HG02571 (cell line): Measurements from ENCODE around the gene TAF4.
"Not testable (repeated sequence)": the region's sequence is repeated elsewhere in the genome, so short reads cannot be mapped to it uniquely, and the experiment has no call there.

Experiments
- ATAC-seq: cut with Tn5 transposase; IDR thresholded peaks from one replicate; pipeline ENCODE4 v1.9.1; 2021; ENCODE audit warnings: mild to moderate bottlenecking, moderate library complexity; ENCODE audit not compliant: unreplicated experiment

TAF4 gene

GRCh38 chr20:62004614-62005013 is 61.1 kb downstream of the TAF4 start:
- ATAC-seq: no peak

DNA sequence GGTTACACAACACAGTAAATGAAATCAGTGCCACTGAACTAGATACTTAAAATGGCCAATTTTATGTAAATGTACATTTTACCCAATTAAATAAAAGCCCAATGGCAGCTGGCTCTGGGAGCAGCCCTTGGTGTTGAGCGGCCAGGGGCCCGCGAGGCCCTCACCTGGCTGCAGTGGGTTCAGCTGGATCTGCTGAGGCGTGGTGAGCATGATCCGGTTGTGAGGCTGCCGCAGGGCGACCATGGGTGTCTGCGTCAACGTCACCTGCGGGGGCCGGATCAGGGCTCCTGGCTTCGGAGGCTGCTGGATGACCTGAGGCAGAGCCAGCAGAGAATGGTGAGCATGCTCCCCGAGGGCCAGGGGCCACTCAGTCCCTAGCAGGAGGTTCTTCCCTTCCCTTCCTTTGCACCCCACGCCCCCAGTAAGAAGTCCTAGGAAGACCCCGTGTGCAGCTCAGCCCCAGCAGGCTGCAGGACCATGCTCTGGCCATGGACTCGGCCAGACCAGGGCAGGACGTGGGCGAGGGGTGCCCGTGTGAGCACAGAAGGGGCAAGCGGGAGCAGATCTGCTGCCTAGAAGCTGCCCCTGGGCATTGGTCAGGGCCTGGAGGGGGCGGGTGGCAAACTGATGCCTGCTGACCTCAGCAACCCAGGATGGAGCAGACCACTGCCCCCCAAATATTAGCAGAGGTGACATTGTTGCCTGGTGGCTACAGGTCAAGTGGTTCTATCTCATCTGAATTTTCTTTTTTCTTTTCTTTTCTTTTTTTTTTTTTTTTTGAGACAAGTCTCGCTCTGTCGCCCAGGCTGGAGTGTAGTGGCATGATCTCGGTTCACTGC is 61.9 kb downstream of the TAF4 start:
- no peak for ATAC-seq

- no peak for ATAC-seq
Observed at GRCh38 chr20:62002882-62003480, 62.7 kb downstream of the TAF4 start.

DNA sequence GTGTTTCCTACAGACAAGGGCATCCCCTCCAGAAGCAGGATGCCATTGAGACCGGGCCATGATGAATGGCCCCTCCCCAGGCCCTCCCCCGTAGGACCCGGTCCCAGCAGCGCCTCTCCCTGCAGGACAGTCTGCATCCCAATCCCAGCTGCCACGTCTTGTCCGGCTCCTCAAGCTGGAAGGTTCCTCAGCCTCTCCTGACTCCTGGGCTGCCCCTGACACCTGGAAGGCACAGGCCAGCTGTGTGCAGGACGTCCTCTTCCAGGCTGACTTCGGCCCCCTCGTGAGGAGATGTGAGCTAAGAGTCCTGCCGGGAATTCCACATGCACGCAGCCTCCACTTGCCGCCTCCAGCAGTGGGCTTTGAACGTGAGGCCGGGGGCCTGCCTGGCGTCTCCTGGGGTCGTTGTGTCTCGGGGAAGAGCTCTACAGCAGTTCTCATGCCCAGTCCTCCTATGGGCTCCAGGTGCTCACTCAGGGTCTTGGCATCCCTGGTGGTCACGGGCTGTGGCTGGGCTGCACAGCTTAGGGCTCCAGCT is 64.4 kb downstream of the TAF4 start:
- ATAC-seq: no peak

GRCh38 chr20:61998343-61999121 is 67.1 kb downstream of the TAF4 start:
- no peak for ATAC-seq

GRCh38 chr20:61997891-61998290 is 67.8 kb downstream of the TAF4 start:
- no peak for ATAC-seq

DNA sequence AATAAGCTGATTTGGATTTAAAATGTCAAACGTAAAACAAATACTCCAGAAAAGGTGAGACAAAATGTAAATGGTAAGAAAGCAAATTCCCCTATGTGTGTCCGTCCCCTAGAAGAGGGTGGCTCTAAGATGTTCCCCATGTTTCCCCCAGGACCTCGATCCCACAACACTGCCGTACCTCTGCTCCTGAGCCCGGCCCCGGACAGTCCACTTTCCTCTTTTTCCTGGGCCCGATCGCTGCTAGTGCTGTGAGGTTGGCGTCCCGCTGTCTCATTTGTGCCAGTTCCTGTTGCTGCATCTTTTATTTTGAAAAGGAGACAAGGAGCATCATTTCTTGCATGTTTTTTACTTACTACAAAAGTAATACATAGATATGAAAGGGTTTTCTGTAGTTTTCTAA is 68.3 kb downstream of the TAF4 start:
- ATAC-seq: no peak

DNA sequence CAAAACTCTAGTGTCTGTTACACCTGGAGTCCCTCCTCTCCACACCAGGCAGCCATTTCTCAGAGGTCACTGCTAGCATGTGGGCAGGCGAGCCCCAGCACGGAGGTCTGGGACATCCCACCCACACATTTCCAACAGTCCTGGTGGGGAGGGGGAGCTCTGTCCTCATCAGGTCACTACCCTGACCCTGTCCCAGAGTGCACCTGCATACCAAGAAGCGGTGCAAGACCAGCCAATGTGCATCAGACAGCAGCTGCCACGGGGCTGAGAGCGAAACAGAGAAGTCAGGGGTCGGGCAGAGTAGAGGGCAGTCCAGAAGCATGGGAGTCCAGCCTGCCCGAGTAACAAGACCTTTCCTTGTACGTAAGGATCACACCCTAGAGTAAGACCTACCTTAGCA is 71.1 kb downstream of the TAF4 start:
- no peak for ATAC-seq

- ATAC-seq: no peak
Observed at GRCh38 chr20:61993058-61993457, 72.6 kb downstream of the TAF4 start.

- no peak for ATAC-seq
Observed at GRCh38 chr20:61991476-61991875, 74.2 kb downstream of the TAF4 start.

- ATAC-seq: no peak
Observed at GRCh38 chr20:61990484-61990883, 75.2 kb downstream of the TAF4 start.

- no peak for ATAC-seq
Observed at GRCh38 chr20:61989741-61990140, 75.9 kb downstream of the TAF4 start.

DNA sequence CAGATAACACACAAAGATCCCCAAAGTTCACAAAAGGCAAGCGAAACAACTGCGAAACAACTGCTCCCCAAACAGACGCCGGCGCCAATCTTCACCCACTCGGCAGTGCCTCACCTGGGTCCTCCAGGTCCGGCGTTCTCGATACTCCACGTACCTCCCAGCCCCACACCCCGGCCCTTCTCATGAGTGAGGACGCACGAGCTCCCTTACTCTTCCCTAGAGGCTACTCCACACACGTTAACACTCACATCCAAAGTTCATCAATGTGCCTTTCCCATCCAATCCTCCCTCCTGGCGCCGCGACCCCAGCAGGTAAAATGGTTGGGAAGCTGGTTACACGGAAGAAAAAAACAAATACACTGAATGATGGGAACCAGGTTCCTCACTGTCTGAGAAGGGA is 77.0 kb downstream of the TAF4 start:
- ATAC-seq: no peak

- no peak for ATAC-seq
Observed at GRCh38 chr20:61986762-61987321, 78.8 kb downstream of the TAF4 start.

GRCh38 chr20:61985096-61985495 is 80.6 kb downstream of the TAF4 start:
- no peak for ATAC-seq

DNA sequence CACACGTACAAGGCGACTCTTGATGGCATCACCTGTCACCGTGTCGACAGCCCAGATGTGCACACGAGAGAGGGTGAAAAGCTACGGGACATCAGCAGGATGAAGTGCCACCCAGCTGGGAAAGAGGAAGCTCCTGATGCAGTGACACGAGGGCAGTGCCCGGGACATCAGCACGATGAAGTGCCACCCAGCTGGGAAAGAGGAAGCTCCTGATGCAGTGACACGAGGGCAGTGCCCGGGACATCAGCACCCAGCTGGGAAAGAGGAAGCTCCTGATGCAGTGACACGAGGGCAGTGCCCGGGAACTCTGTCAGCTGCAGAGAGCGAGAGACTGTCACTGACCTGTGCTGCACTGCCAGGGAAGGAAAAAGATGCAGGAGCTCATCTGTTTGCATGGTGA is 81.2 kb downstream of the TAF4 start:
- not testable (repeated sequence) for ATAC-seq

DNA sequence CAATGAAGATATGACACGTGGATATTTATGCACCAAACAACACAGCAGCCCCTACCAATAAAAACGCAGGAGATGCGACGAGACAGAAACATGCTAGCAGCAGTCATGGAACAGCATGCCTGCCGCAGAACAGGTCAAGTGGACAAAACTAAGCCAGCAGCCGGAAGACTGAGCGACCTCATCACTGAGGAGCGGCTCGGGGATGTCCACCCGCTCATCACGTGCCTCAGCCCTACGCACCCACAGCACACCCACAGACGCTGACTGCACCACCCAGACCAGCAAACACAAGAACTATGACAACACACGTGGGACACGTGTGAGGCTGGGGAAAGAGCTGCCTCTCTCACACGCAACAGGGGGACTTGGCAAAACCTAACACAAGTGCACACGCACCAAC is 81.7 kb downstream of the TAF4 start:
- ATAC-seq: no peak

- ATAC-seq: no peak
Observed at GRCh38 chr20:61982951-61983315, 82.7 kb downstream of the TAF4 start.

DNA sequence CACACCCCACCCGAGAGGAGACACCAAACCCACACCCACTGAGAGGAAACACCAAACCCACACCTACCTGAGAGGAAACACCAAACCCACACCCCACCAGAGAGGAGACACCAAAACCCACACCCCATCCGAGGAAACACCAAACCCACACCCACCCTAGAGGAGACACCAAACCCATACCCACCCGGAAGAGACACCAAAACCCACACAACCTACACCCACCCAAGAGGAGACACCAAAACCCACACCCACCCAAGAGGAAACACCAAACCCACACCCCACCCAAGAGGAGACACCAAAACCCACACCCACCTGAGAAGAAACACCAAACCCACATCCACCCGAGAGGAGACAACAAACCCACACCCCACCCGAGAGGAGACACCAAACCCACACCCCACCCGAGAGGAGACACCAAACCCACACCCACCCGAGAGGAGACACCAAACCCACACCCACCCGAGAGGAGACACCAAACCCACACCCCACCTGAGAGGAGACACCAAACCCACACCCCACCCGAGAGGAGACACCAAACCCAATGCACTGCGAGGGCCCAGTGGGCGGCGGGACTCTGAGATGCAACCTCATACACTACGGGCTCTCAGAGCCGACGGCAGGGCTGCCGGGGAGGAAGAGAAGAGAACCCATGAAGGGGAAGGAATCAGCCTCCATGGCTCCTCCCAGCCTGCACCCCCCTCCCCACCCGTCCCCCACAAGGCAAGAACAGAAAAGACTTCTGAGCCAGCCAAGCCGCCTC is 83.3 kb downstream of the TAF4 start:
- ATAC-seq: no peak

GRCh38 chr20:61981691-61982090 is 84.0 kb downstream of the TAF4 start:
- not testable (repeated sequence) for ATAC-seq
